B cell (primary cell): Measurements from ENCODE around the gene SCAMP3. TPM values are rescaled to one million over a fixed set of nuclear protein-coding genes. Genes with fewer than 3 reads are reported as not detected.
A peak's percentile ranks its signal among the peaks of the same experiment; 100 is the strongest.

Experiments
- ATAC-seq: fragments of 200-7000 bp; cut with Tn5 transposase; one replicate; pipeline ENCODE4 v1.10.0; 2021; ENCODE audit warnings: low read depth, mild to moderate bottlenecking, moderate number of reproducible peaks, moderate library complexity
- CTCF ChIA-PET: fragments of 350-600 bp; sonication (Branson Sonifier 250); formaldehyde crosslinking; loops from one replicate; lab custom pipeline; 2021; ENCODE audit warnings: antibody characterized with exemption, inconsistent platforms; lab: Charles Lee
- POLR2A ChIA-PET: fragments of 350-600 bp; sonication (Branson Sonifier 250); formaldehyde crosslinking; loops from one replicate; lab custom pipeline; 2021; ENCODE audit warnings: antibody characterized with exemption; lab: Charles Lee
- DNase-seq: peaks from one replicate; pipeline ENCODE4 v3.0.0; 2013
- H2AFZ ChIP-seq: 2 replicates; pipeline ENCODE4 v1.6.1; 2012; ENCODE audit warnings: mild to moderate bottlenecking, low read depth, low read length; ENCODE audit not compliant: insufficient read depth, poor library complexity, severe bottlenecking
- H3K27ac ChIP-seq, 2 donors: 1 replicate in 1 of 2; 2 replicates in 1 of 2; pipeline ENCODE4 v1.5.1; 2012 to 2013; ENCODE audit warnings: low read length in 2 of 2, mild to moderate bottlenecking in 2 of 2, moderate library complexity in 1 of 2
- H3K27me3 ChIP-seq, 4 experiments: fragments of 200-600 bp in 1 of 4; sonication (generic) in 1 of 4; replicated peaks in 1 of 4; 1 replicate in 2 of 4; 2 replicates in 2 of 4; pipeline versions ENCODE4 v1.6.1 to v1.7.0; 2013 to 2016; ENCODE audit warnings: low read length in 3 of 4, mild to moderate bottlenecking in 2 of 4, mixed read lengths in 1 of 4, moderate library complexity in 1 of 4; ENCODE audit not compliant: insufficient read depth in 4 of 4, control insufficient read depth in 3 of 4; ENCODE audit errors: control extremely low read depth in 1 of 4
- H3K36me3 ChIP-seq, 2 experiments: replicated peaks in 1 of 2; 1 replicate in 1 of 2; 2 replicates in 1 of 2; pipeline versions ENCODE4 v1.6.1 to v1.7.1; 2013; ENCODE audit warnings: low read length in 1 of 2; ENCODE audit not compliant: insufficient read depth in 2 of 2, control insufficient read depth in 1 of 2; ENCODE audit errors: control extremely low read depth in 1 of 2, extremely low read depth in 1 of 2
- H3K4me1 ChIP-seq, 2 donors: fragments of 200-600 bp in 1 of 2; sonication (generic) in 1 of 2; 1 replicate in 1 of 2; 2 replicates in 1 of 2; pipeline versions ENCODE4 v1.5.1 to v1.6.1; 2013 to 2017; ENCODE audit warnings: low read length in 2 of 2; ENCODE audit not compliant: control insufficient read depth in 2 of 2, insufficient read depth in 2 of 2
- H3K4me2 ChIP-seq: replicated peaks from 2 replicates; pipeline ENCODE3; 2012; ENCODE audit warnings: mild to moderate bottlenecking, low read depth, low read length; ENCODE audit not compliant: poor library complexity, severe bottlenecking
- H3K4me3 ChIP-seq, 5 experiments: fragments of 200-600 bp in 1 of 5; sonication (generic) in 1 of 5; 1 replicate in 3 of 5; 2 replicates in 2 of 5; pipeline versions ENCODE4 v1.5.1 to v1.7.0; 2011 to 2016; ENCODE audit warnings: low read length in 4 of 5, mild to moderate bottlenecking in 4 of 5, low read depth in 2 of 5, control low read depth in 1 of 5, moderate library complexity in 1 of 5; ENCODE audit not compliant: insufficient read depth in 1 of 5; ENCODE audit errors: control extremely low read depth in 1 of 5, extremely low read depth in 1 of 5
- H3K79me2 ChIP-seq: fragments of 200-600 bp; sonication (generic); one replicate; pipeline ENCODE4 v1.6.0; 2016; ENCODE audit warnings: low read length; ENCODE audit not compliant: control insufficient read depth, insufficient read depth
- H3K9ac ChIP-seq: fragments of 200-600 bp; sonication (generic); 2 replicates; pipeline ENCODE4 v1.6.1; 2017; ENCODE audit warnings: mild to moderate bottlenecking, low read length, moderate library complexity
- H3K9me3 ChIP-seq, 3 donors: one replicate each; pipeline versions ENCODE4 v1.6.1 to v1.7.1; 2013; ENCODE audit warnings: low read length in 2 of 3; ENCODE audit not compliant: control insufficient read depth in 2 of 3, insufficient read depth in 1 of 3; ENCODE audit errors: control extremely low read depth in 1 of 3
- H4K20me1 ChIP-seq: 2 replicates; pipeline ENCODE4 v1.6.0; 2012; ENCODE audit warnings: mild to moderate bottlenecking, low read length; ENCODE audit not compliant: insufficient read depth, control insufficient read depth, poor library complexity, severe bottlenecking
- H3K27ac Mint-ChIP-seq: one replicate; pipeline ENCODE4 v1.8.0; 2021; ENCODE audit warnings: mixed read lengths
- H3K27me3 Mint-ChIP-seq: one replicate; pipeline ENCODE4 v1.8.0; 2021; ENCODE audit warnings: mixed read lengths
- H3K4me1 Mint-ChIP-seq: one replicate; pipeline ENCODE4 v1.8.0; 2021; ENCODE audit warnings: mixed read lengths
- H3K4me3 Mint-ChIP-seq: one replicate; pipeline ENCODE4 v1.8.0; 2021; ENCODE audit warnings: mixed read lengths
- H3K9me3 Mint-ChIP-seq: one replicate; pipeline ENCODE4 v1.8.0; 2022; ENCODE audit warnings: mixed read lengths; ENCODE audit not compliant: insufficient read depth
- CTCF ChIP-seq: fragments of 200-600 bp; IDR thresholded peaks from one replicate; pipeline ENCODE4 v1.8.0; 2022; ENCODE audit warnings: antibody characterized with exemption, mild to moderate bottlenecking
- EZH2 ChIP-seq: IDR thresholded peaks from 2 replicates; pipeline ENCODE4 v1.6.1; 2012; ENCODE audit warnings: borderline replicate concordance, low read depth, mild to moderate bottlenecking, moderate library complexity, low read length; ENCODE audit not compliant: insufficient read depth, poor library complexity, severe bottlenecking
- WGBS: methylation state at CpG from one replicate; pipeline ENCODE4 v1.1.5; 2013; ENCODE audit warnings: missing lambda C conversion rate; ENCODE audit not compliant: insufficient coverage; 5-methylcytosine and 5-hydroxymethylcytosine counted together
- intact Hi-C: fragments of 100-400 bp; cut with micrococcal nuclease; formaldehyde crosslinking; loops from one replicate; pipeline ENCODE4 v1.10.0; 2022
- polyA plus RNA-seq: library from polyadenylated mRNA; depleted of rRNA; stranded (reverse); fragments of >200 nt; gene quantifications from 2 replicates; pipeline ENCODE4 v1.2.3, GENCODE V29; 2012
- total RNA-seq, 2 donors: library from RNA; stranded (reverse); fragments of 120-200 nt in 1 of 2; gene quantifications; 1 replicate in 1 of 2; 2 replicates in 1 of 2; pipeline versions ENCODE4 v1.2.3 to v1.2.4, GENCODE V29; 2013 to 2022

Gene SCAMP3
- total and polyA plus RNA-seq, 2 donors (not counting 1 experiment from before 2014, with no cell fraction given), result 79.8 to 107 TPM

- ATAC-seq, result no peak
- H3K4me3 ChIP-seq, result no peak overlapping the region
- intact Hi-C loops, result loop anchor here (5.0 kb wide), 2 partner anchors 34 to 71 kb away; partner anchors contain the start of genes HCN3, KRTCAP2 and TRIM46
- Mint-ChIP-seq H3K4me1 (peaks cover 33% of the 10 kb centered on the region), H3K4me3 (peak overlapping the region; percentile 82), H3K27ac (peak overlapping the region; percentile 96), H3K27me3 (peaks cover 4% of the 10 kb centered on the region), H3K9me3 (no peaks in the 10 kb centered on the region)
- WGBS, result 100% methylated on average over 1 of the region's 3 CpGs
- H3K4me2 ChIP-seq, result peak overlapping the region; percentile 87
- peaks cover 0 to 4% (median 2%) of the 10 kb centered on the region in 3 donors for H3K9me3 ChIP-seq
- TF ChIP-seq CTCF (no peak), EZH2 (no peak)
- POLR2A ChIA-PET, result interaction anchor here (1.3 kb wide), 1 partner anchor 34 kb away, joined by 3 read pairs; the partner anchor contains the start of gene MTX1
- H3K36me3 ChIP-seq, result peaks cover 0 to 2% of the 10 kb centered on the region in 2 experiments
- H2AFZ ChIP-seq, result peak overlapping the region; percentile 78
- H3K27me3 ChIP-seq, result no peaks in the 10 kb centered on the region
- peaks cover 9% of the 10 kb centered on the region for H3K79me2 ChIP-seq
- H3K4me1 ChIP-seq, result peaks cover 27 to 36% of the 10 kb centered on the region in 2 donors
- H3K9ac ChIP-seq, result no peak overlapping the region
- no peak for DNase-seq
- H3K27ac ChIP-seq, result no peak overlapping the region
- H4K20me1 ChIP-seq, result no peaks in the 10 kb centered on the region
- CTCF ChIA-PET, result interaction anchor here (0.6 to 1.5 kb wide), 6 partner anchors 19 to 381 kb away, joined by 3 to 5 read pairs (median 3); partner anchors contain the start of genes MTX1 and SCAMP3
Measured at GRCh38 chr1:155242805-155243358, 19.3 kb downstream of the SCAMP3 start.

GRCh38 chr1:155241841-155242264 is 20.3 kb downstream of the SCAMP3 start:
- ChIA-PET POLR2A (interaction anchor here (0.7 kb wide), 1 partner anchor 19 kb away, joined by 4 read pairs; no protein-coding TSS in a partner anchor), CTCF (interaction anchor here (1.0 to 2.1 kb wide), 5 partner anchors 9 to 150 kb away, joined by 3 to 18 read pairs (median 4); partner anchors contain the start of gene SCAMP3)
- Histone ChIP-seq H3K9me3 (peaks cover 0 to 4% (median 2%) of the 10 kb centered on the region in 3 donors), H2AFZ (no peak overlapping the region), H3K79me2 (peaks cover 9% of the 10 kb centered on the region), H3K4me1 (peaks cover 27 to 36% of the 10 kb centered on the region in 2 donors), H3K27ac (no peak overlapping the region), H3K4me2 (peak overlapping the region; percentile 78), H4K20me1 (no peaks in the 10 kb centered on the region), H3K27me3 (no peaks in the 10 kb centered on the region), H3K9ac (no peak overlapping the region), H3K4me3 (no peak overlapping the region), H3K36me3 (peaks cover 0 to 11% of the 10 kb centered on the region in 2 experiments)
- 100% methylated on average over 1 of the region's 4 CpGs for WGBS
- ATAC-seq (no peak), DNase-seq (no peak)
- H3K27me3 Mint-ChIP-seq, result peaks cover 4% of the 10 kb centered on the region
- peak overlapping the region; percentile 27 for H3K4me3 Mint-ChIP-seq
- H3K27ac Mint-ChIP-seq, result peak overlapping the region; percentile 22
- no peaks in the 10 kb centered on the region for H3K9me3 Mint-ChIP-seq
- H3K4me1 Mint-ChIP-seq, result peaks cover 33% of the 10 kb centered on the region
- intact Hi-C loops, result loop anchor here (1.0 to 5.0 kb wide), 3 partner anchors 15 to 70 kb away; partner anchors contain the start of genes HCN3, KRTCAP2 and TRIM46
- TF ChIP-seq CTCF, result no peak
- no peak for TF ChIP-seq EZH2
